Lower leg skin (tissue), 4 donors: ENCODE measurements around the gene DMD. TPM values are rescaled to one million over a fixed set of nuclear protein-coding genes. Genes with fewer than 3 reads are reported as not detected.

Experiments
- DNase-seq, 2 donors: peaks; one replicate each; pipeline ENCODE4 v3.0.0-alpha.2; 2019; ENCODE audit warnings: low spot score in 2 of 2
- H3K4me3 ChIP-seq: fragments of 200-600 bp; sonication (generic); 2 replicates; pipeline ENCODE4 v1.5.1; 2017; ENCODE audit warnings: mild to moderate bottlenecking, low read depth; ENCODE audit not compliant: poor library complexity, severe bottlenecking
- POLR2A ChIP-seq, 2 donors: fragments of 450-650 bp; IDR thresholded peaks; one replicate each; pipeline ENCODE4 v1.6.1; 2016 to 2017; ENCODE audit warnings: antibody characterized with exemption in 2 of 2, mild to moderate bottlenecking in 1 of 2, moderate library complexity in 1 of 2
- WGBS, 2 donors: methylation state at CpG; one replicate each; pipeline ENCODE4 v1.1.5; 2018; 5-methylcytosine and 5-hydroxymethylcytosine counted together
- intact Hi-C: fragments of 100-400 bp; cut with DNase I; formaldehyde crosslinking; loops from one replicate; pipeline ENCODE4 v1.15.0; 2023; ENCODE audit warnings: low total_unique reads
- total RNA-seq, 4 donors: library from RNA; depleted of rRNA; stranded (reverse); fragments of >200 nt; gene quantifications; one replicate each; pipeline ENCODE4 v1.1.0, GENCODE V29; 2016
- TF ChIP-seq, protein P1 (sequence below), 3 donors: fragments of 450-650 bp; IDR thresholded peaks; one replicate each; pipeline ENCODE4 v1.5.1; 2016; ENCODE audit warnings: antibody characterized with exemption in 3 of 3, mild to moderate bottlenecking in 3 of 3, moderate library complexity in 2 of 3

DMD gene
- total RNA-seq, 4 donors from 2014 or later: 23.0 to 27.5 (median 26.7) TPM

GRCh38 chrX:31367816-31368215, 1843.5 kb downstream of the DMD start:
- 39 to 64% methylated on average over 3 of the region's 3 CpGs for WGBS, 2 donors
- intact Hi-C loops: no loop called here
- DNase-seq: no peak
- no peak overlapping the region for H3K4me3 ChIP-seq
- TF ChIP-seq POLR2A (IDR thresholded peaks at IDR 0.05): no peak
- TF ChIP-seq, protein P1, sequence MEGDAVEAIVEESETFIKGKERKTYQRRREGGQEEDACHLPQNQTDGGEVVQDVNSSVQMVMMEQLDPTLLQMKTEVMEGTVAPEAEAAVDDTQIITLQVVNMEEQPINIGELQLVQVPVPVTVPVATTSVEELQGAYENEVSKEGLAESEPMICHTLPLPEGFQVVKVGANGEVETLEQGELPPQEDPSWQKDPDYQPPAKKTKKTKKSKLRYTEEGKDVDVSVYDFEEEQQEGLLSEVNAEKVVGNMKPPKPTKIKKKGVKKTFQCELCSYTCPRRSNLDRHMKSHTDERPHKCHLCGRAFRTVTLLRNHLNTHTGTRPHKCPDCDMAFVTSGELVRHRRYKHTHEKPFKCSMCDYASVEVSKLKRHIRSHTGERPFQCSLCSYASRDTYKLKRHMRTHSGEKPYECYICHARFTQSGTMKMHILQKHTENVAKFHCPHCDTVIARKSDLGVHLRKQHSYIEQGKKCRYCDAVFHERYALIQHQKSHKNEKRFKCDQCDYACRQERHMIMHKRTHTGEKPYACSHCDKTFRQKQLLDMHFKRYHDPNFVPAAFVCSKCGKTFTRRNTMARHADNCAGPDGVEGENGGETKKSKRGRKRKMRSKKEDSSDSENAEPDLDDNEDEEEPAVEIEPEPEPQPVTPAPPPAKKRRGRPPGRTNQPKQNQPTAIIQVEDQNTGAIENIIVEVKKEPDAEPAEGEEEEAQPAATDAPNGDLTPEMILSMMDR (IDR thresholded peaks at IDR 0.05): no peak

DNA sequence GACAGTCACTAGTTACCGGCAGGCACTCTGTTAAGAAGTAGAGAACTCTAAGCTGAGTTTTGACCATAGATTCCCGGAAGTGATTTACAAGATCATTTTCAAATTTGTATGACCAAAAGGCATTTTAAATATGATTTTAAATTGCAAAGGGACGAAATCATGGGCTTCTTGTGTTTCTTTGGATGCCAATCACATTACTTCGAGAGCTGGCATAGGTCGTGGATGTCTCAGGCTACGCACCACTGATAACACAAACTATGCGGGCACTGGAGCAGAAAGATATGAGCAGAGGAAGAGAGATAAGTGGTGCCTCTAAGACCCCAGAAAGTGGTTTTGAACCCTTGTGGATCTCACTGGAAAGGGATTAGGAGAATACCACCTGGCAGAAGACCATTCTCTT, 1845.3 kb downstream of the DMD start:
- intact Hi-C loops: no loop called here
- no peak overlapping the region for H3K4me3 ChIP-seq
- TF ChIP-seq, protein P1 (IDR thresholded peaks at IDR 0.05): no peak
- TF ChIP-seq POLR2A (IDR thresholded peaks at IDR 0.05): no peak
- 75 to 78% methylated on average over 7 of the region's 7 CpGs for WGBS, 2 donors
- no peak for DNase-seq

GRCh38 chrX:31356275-31357212, 1854.8 kb downstream of the DMD start:
- WGBS, 2 donors: 57 to 62% methylated on average over 5 of the region's 5 CpGs
- TF ChIP-seq, protein P1 (IDR thresholded peaks at IDR 0.05): no peak
- TF ChIP-seq POLR2A (IDR thresholded peaks at IDR 0.05): no peak
- no peak for DNase-seq
- intact Hi-C loops: no loop called here
- no peak overlapping the region for H3K4me3 ChIP-seq

GRCh38 chrX:31355206-31355955, 1856.0 kb downstream of the DMD start:
- no peak overlapping the region for H3K4me3 ChIP-seq
- no peak for DNase-seq
- TF ChIP-seq, protein P1 (IDR thresholded peaks at IDR 0.05): no peak
- no peak for TF ChIP-seq POLR2A (IDR thresholded peaks at IDR 0.05)
- 60 to 86% methylated on average over 6 of the region's 6 CpGs for WGBS, 2 donors
- intact Hi-C loops: no loop called here

- H3K4me3 ChIP-seq: no peak overlapping the region
- intact Hi-C loops: no loop called here
- 41 to 67% methylated on average over 4 of the region's 4 CpGs for WGBS, 2 donors
- no peak for DNase-seq
- TF ChIP-seq POLR2A (IDR thresholded peaks at IDR 0.05): no peak
- TF ChIP-seq, protein P1 (IDR thresholded peaks at IDR 0.05): no peak
Observed at GRCh38 chrX:31353095-31353494, 1858.3 kb downstream of the DMD start.
